SK-N-MC (cell line): Measurements from ENCODE around the gene HABP2.

Experiments
- EZH2 ChIP-seq: fragments of 200-600 bp; sonication (generic); IDR thresholded peaks from one replicate; pipeline ENCODE4 v1.6.1; 2017; ENCODE audit warnings: antibody characterized with exemption
- POLR2AphosphoS5 ChIP-seq: IDR thresholded peaks from 2 replicates; pipeline ENCODE4 v1.6.1; 2012; ENCODE audit warnings: mild to moderate bottlenecking, low read depth, low read length, borderline replicate concordance

DNA sequence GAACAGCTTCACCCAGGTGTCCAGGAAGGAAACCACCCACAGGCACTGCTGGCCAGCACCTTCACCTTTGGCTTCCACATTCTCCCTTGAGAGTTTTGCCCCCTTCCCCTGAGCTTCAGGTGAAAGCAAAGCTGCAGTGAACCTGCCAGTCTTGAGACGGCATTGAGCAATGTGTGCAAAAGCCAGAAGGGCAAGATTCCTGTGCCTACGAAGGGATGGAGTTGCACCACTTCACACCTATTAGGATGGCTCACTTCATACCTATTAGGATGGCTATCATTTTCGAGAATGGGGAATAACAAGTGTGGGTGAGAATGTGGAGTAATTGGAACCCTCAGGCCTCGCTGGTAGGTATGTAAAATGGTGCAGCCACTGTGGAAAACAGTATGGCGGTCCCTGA, 7.2 kb downstream of the HABP2 start:
- TF ChIP-seq POLR2AphosphoS5 (no peak), EZH2 (no peak)
